Muscle layer of duodenum (tissue), 2 donors: ENCODE results near the gene AATF.

ENCODE experiments used
- H3K27ac ChIP-seq: one replicate; pipeline ENCODE4 v1.7.0; 2013; ENCODE audit warnings: mild to moderate bottlenecking, low read length
- H3K27me3 ChIP-seq: one replicate; pipeline ENCODE4 v1.7.0; 2013; ENCODE audit warnings: low read depth, mild to moderate bottlenecking, control low read depth, low read length
- H3K36me3 ChIP-seq, 2 donors: one replicate each; pipeline ENCODE4 v1.7.0; 2013; ENCODE audit warnings: low read length in 2 of 2, control low read depth in 1 of 2, mild to moderate bottlenecking in 1 of 2; ENCODE audit not compliant: insufficient read depth in 2 of 2, control insufficient read depth in 1 of 2
- H3K4me1 ChIP-seq, 2 donors: one replicate each; pipeline ENCODE4 v1.7.0; 2013; ENCODE audit warnings: low read length in 2 of 2, mild to moderate bottlenecking in 2 of 2, control low read depth in 1 of 2, moderate library complexity in 1 of 2; ENCODE audit not compliant: insufficient read depth in 2 of 2, control insufficient read depth in 1 of 2
- H3K4me3 ChIP-seq, 2 donors: one replicate each; pipeline ENCODE4 v1.7.0; 2013; ENCODE audit warnings: low read length in 2 of 2, low read depth in 1 of 2, mild to moderate bottlenecking in 1 of 2
- H3K9me3 ChIP-seq, 2 donors: one replicate each; pipeline ENCODE4 v1.7.0; 2013; ENCODE audit warnings: low read length in 2 of 2, control low read depth in 1 of 2, mild to moderate bottlenecking in 1 of 2; ENCODE audit not compliant: control insufficient read depth in 1 of 2
- donor health status: healthy.

Gene AATF

GRCh38 chr17:36948717-36949460, at the start of gene AATF:
Gene AATF, plus strand, starts transcription at chr17:36948954. Its CDS starts 172 bp downstream, at chr17:36949126.
- peaks cover 4 to 10% of the 10 kb centered on the region in 2 donors for H3K4me1 ChIP-seq
- peak within 1 kb of the TSS; percentile 72 for H3K27ac ChIP-seq
- H3K9me3 ChIP-seq = no peaks in the 10 kb centered on the region
- H3K27me3 ChIP-seq = peaks cover 33% of the 10 kb centered on the region
- H3K36me3 ChIP-seq = peaks cover 10 to 21% of the 10 kb centered on the region in 2 donors
- H3K4me3 ChIP-seq = peak within 1 kb of the TSS; percentile 83 to 86

GRCh38 chr17:36899250-36900159, 49.2 kb upstream of the AATF start:
- Histone ChIP-seq H3K36me3 (no peaks in the 10 kb centered on the region), H3K27me3 (no peaks in the 10 kb centered on the region), H3K27ac (no peak overlapping the region), H3K4me3 (no peak overlapping the region), H3K9me3 (no peaks in the 10 kb centered on the region), H3K4me1 (no peaks in the 10 kb centered on the region)

GRCh38 chr17:36900160-36900512, 48.6 kb upstream of the AATF start:
- Histone ChIP-seq H3K9me3 (no peaks in the 10 kb centered on the region), H3K36me3 (no peaks in the 10 kb centered on the region), H3K27ac (no peak overlapping the region), H3K27me3 (no peaks in the 10 kb centered on the region), H3K4me1 (no peaks in the 10 kb centered on the region), H3K4me3 (no peak overlapping the region)

GRCh38 chr17:36901506-36901905, 47.2 kb upstream of the AATF start:
- no peak overlapping the region for H3K4me3 ChIP-seq
- no peaks in the 10 kb centered on the region for H3K4me1 ChIP-seq
- no peaks in the 10 kb centered on the region for H3K27me3 ChIP-seq
- H3K27ac ChIP-seq = no peak overlapping the region
- no peaks in the 10 kb centered on the region for H3K36me3 ChIP-seq
- no peaks in the 10 kb centered on the region for H3K9me3 ChIP-seq

GRCh38 chr17:36907407-36907806, 41.3 kb upstream of the AATF start:
- Histone ChIP-seq H3K4me3 (no peak overlapping the region), H3K27me3 (peaks cover under 1% of the 10 kb centered on the region), H3K9me3 (no peaks in the 10 kb centered on the region), H3K36me3 (no peaks in the 10 kb centered on the region), H3K27ac (no peak overlapping the region), H3K4me1 (no peaks in the 10 kb centered on the region)

GRCh38 chr17:36910513-36910912, 38.2 kb upstream of the AATF start:
- H3K9me3 ChIP-seq = no peaks in the 10 kb centered on the region
- H3K36me3 ChIP-seq = no peaks in the 10 kb centered on the region
- H3K27me3 ChIP-seq = peaks cover 5% of the 10 kb centered on the region
- H3K4me3 ChIP-seq = no peak overlapping the region
- no peaks in the 10 kb centered on the region for H3K4me1 ChIP-seq
- H3K27ac ChIP-seq = no peak overlapping the region

GRCh38 chr17:36911001-36911400, 37.8 kb upstream of the AATF start:
- Histone ChIP-seq H3K9me3 (no peaks in the 10 kb centered on the region), H3K27ac (no peak overlapping the region), H3K36me3 (no peaks in the 10 kb centered on the region), H3K27me3 (peaks cover 5% of the 10 kb centered on the region), H3K4me1 (no peaks in the 10 kb centered on the region), H3K4me3 (no peak overlapping the region)

GRCh38 chr17:36913132-36913531, 35.6 kb upstream of the AATF start:
- H3K4me1 ChIP-seq = no peaks in the 10 kb centered on the region
- no peak overlapping the region for H3K27ac ChIP-seq
- H3K4me3 ChIP-seq = no peak overlapping the region
- H3K36me3 ChIP-seq = no peaks in the 10 kb centered on the region
- H3K9me3 ChIP-seq = no peaks in the 10 kb centered on the region
- H3K27me3 ChIP-seq = peaks cover 5% of the 10 kb centered on the region

GRCh38 chr17:36918211-36918691, 30.5 kb upstream of the AATF start:
- Histone ChIP-seq H3K9me3 (no peaks in the 10 kb centered on the region), H3K36me3 (no peaks in the 10 kb centered on the region), H3K4me3 (no peak overlapping the region), H3K27ac (no peak overlapping the region), H3K27me3 (peaks cover 11% of the 10 kb centered on the region), H3K4me1 (no peaks in the 10 kb centered on the region)

GRCh38 chr17:36919407-36919968, 29.3 kb upstream of the AATF start:
- Histone ChIP-seq H3K4me3 (no peak overlapping the region), H3K36me3 (no peaks in the 10 kb centered on the region), H3K27ac (no peak overlapping the region), H3K4me1 (no peaks in the 10 kb centered on the region), H3K27me3 (peaks cover 11% of the 10 kb centered on the region), H3K9me3 (no peaks in the 10 kb centered on the region)
